Smooth muscle cell of trachea (primary cell): Measurements from ENCODE around the gene UGT1A10. TPM values are rescaled to one million over a fixed set of nuclear protein-coding genes. Genes with fewer than 3 reads are reported as not detected.

ENCODE experiments used
- total RNA-seq: library from RNA; depleted of rRNA; stranded (reverse); fragments of >200 nt; gene quantifications from 2 replicates; pipeline ENCODE4 v1.2.1, GENCODE V29; 2014

UGT1A10 gene
- total RNA-seq, result not detected in 2 replicates

DNA sequence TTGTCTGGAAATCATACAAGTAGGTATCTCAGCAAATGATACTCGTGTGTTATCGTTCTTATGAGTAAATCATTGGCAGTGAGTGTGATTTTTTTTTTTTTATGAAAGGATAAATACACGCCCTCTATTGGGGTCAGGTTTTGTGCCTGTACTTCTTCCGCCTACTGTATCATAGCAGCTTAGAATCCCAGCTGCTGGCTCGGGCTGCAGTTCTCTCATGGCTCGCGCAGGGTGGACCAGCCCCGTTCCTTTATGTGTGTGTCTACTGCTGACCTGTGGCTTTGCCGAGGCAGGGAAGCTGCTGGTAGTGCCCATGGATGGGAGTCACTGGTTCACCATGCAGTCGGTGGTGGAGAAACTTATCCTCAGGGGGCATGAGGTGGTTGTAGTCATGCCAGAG is at the start of gene UGT1A10:
Gene UGT1A10 (plus strand): TSS at position 143 of the 400 bp plus-strand sequence. CDS start 75 bp downstream, at position 218.

DNA sequence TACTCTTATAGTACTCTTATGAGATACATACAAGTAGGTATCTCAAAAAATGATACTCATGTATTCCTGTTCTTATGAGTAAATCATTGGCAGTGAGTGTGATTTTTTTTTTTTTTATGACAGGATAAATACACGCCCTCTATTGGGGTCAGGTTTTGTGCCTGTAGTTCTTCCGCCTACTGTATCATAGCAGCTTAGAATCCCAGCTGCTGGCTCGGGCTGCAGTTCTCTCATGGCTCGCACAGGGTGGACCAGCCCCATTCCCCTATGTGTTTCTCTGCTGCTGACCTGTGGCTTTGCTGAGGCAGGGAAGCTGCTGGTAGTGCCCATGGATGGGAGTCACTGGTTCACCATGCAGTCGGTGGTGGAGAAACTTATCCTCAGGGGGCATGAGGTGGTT is 18.8 kb upstream of the UGT1A10 start, which contains the start of gene UGT1A8:
Gene UGT1A8 (plus strand): TSS at position 158 of the 400 bp plus-strand sequence. CDS start 75 bp downstream, at position 233.

DNA sequence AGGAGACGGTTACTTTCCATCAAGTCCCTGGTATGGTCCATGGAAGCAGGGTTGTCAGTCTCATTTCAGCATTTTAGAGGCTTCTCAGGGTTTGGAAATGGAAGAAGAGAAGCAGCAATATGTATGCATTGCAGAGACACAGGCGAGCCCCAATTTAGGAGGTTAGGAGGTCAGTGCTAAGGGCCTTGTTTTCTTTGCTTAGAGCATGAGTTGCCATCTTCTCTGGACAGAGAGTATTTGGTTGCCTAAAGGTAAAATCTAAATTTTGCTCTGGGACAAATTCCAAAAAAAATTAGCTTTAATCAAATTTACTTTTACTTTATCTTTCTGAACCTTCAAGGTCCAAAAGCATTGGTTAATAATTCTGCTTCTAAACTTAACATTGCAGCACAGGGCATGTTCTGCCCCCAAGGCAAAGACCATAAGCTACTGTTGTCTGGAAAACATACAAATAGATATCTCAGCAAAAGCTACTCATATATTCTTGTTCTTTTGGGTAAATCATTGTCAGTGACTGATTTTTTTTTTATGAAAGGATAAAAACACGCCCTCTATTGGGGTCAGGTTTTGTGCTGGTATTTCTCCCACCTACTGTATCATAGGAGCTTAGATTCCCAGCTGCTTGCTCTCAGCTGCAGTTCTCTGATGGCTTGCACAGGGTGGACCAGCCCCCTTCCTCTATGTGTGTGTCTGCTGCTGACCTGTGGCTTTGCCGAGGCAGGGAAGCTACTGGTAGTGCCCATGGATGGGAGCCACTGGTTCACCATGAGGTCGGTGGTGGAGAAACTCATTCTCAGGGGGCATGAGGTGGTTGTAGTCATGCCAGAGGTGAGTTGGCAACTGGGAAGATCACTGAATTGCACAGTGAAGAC is 35.3 kb downstream of the UGT1A10 start, which contains the start of gene UGT1A9:
Gene UGT1A9 (plus strand): TSS at position 609 of the 872 bp plus-strand sequence. CDS start 37 bp downstream, at position 646.

DNA sequence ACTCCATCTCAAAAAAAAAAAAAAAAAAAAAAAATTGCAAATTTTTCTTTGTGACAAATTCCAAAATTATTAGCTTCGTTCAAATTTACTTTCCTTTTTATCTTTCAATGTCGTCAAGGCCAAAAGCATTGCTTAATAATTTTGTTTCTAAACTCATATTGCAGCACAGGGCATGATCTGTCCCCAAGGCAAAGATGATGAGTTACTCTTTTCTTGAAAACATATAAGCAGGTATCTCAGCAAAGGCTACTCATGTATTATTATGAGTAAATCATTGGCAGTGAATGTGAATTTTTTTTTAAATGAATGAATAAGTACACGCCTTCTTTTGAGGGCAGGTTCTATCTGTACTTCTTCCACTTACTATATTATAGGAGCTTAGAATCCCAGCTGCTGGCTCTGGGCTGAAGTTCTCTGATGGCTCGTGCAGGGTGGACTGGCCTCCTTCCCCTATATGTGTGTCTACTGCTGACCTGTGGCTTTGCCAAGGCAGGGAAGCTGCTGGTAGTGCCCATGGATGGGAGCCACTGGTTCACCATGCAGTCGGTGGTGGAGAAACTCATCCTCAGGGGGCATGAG is 45.4 kb downstream of the UGT1A10 start, which contains the start of gene UGT1A7:
Gene UGT1A7 (plus strand): TSS at position 381 of the 579 bp plus-strand sequence. CDS start 37 bp downstream, at position 418.

DNA sequence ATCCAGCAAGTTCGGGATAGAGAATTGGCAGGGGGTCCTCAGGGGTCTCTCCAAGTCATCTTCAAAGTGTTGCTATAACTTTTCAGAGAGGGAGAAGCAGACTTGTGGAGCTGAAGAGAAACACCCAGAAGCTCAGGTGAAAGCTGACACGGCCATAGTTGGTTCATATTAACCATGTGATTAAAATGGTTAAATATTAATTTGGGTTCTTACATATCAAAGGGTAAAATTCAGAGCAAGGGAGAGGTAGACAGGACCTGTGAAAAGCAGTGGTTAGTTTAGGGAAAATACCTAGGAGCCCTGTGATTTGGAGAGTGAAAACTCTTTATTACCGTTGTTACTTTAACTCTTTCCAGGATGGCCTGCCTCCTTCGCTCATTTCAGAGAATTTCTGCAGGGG is 56.4 kb downstream of the UGT1A10 start, which contains the start of gene UGT1A6:
Gene UGT1A6 (plus strand): TSS at position 243 of the 400 bp plus-strand sequence. CDS start 115 bp downstream, at position 358.

DNA sequence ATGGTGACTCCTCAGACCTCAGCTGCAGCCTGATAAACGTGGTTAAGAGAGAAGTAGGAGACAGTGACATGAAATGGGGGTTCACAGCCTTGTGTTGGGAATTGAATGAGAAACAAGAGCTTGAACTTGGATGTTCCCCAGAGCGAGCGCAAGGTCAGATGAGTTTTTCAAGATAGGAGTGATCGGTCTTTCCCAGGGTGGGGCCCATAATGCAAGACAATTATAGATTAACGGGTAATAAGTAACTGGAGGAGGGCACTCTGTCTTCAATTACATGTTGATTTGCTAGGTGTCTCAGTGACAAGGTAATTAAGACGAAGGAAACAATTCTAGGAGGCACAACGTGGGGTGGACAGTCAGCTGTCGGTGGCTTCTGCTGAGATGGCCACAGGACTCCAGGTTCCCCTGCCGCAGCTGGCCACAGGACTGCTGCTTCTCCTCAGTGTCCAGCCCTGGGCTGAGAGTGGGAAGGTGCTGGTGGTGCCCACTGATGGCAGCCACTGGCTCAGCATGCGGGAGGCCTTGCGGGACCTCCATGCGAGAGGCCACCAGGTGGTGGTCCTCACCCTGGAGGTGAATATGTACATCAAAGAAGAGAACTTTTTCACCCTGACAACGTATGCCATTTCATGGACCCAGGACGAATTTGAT is 76.5 kb downstream of the UGT1A10 start, which contains the start of gene UGT1A5:
Gene UGT1A5 (plus strand): TSS at position 297 of the 651 bp plus-strand sequence. CDS start 85 bp downstream, at position 382.

DNA sequence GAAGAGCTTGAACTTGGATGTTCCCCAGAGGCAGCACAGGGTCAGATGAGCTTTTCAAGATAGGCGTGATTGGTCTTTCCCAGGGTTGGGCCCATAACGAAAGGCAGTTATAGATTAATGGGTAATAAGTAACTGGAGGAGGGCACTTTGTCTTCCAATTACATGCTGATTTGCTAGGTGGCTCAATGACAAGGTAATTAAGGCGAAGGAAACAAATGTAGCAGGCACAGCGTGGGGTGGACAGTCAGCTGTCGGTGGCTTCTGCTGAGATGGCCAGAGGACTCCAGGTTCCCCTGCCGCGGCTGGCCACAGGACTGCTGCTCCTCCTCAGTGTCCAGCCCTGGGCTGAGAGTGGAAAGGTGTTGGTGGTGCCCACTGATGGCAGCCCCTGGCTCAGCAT is 82.3 kb downstream of the UGT1A10 start, which contains the start of gene UGT1A4:
Gene UGT1A4 (plus strand): TSS at position 185 of the 400 bp plus-strand sequence. CDS start 85 bp downstream, at position 270.

DNA sequence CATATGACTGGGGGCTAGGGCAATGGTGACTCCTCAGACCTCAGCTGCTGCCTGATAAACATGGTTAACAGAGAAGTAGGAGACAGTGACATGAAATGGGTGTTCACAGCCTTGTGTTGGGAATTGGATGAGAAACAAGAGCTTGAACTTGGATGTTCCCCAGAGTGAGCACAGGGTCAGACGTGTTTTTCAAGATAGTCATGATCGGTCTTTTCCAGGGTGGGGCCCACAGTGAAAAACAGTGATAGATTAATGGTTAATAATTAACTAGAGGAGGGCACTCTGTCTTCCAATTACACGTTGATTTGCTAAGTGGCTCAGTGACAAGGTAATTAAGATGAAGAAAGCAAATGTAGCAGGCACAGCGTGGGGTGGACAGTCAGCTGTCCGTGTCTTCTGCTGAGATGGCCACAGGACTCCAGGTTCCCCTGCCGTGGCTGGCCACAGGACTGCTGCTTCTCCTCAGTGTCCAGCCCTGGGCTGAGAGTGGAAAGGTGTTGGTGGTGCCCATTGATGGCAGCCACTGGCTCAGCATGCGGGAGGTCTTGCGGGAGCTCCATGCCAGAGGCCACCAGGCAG is 92.6 kb downstream of the UGT1A10 start, which contains the start of gene UGT1A3:
Gene UGT1A3 (plus strand): TSS at position 320 of the 579 bp plus-strand sequence. CDS start 85 bp downstream, at position 405.

DNA sequence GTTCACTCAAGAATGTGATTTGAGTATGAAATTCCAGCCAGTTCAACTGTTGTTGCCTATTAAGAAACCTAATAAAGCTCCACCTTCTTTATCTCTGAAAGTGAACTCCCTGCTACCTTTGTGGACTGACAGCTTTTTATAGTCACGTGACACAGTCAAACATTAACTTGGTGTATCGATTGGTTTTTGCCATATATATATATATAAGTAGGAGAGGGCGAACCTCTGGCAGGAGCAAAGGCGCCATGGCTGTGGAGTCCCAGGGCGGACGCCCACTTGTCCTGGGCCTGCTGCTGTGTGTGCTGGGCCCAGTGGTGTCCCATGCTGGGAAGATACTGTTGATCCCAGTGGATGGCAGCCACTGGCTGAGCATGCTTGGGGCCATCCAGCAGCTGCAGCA is 123.8 kb downstream of the UGT1A10 start, which contains the start of gene UGT1A1:
Gene UGT1A1 (plus strand): TSS at position 228 of the 400 bp plus-strand sequence. CDS start 18 bp downstream, at position 246.

DNA sequence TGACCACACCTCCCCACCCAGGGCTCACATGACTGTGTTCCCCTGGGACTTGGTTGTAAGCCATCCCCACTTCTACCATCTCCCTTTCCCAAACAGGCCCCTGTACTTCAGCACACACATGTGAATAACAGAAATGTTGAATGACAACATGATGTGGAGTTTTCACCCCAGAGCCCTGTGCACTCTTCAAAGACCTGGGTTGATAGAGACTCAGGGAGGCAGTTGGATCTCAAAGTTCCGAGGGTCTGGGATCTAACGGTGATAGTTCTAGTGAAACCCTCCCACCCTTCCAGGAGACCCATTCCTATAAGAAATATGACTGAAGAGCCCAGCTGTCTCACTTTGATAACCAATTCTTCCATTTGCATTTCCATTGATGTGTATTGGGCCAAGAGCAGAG is 141.8 kb downstream of the UGT1A10 start, which contains the start of gene MROH2A:
Gene MROH2A (plus strand): TSS at position 301 of the 400 bp plus-strand sequence. CDS start 1,029 bp downstream, outside the sequence.

Other genes with a start within 250 kb of the UGT1A10 start
- 31.3 and 38.5 TPM in 2 replicates for gene USP40, start 69.7 kb upstream of the UGT1A10 start, total RNA-seq
- gene UGT1A8, start 18.8 kb upstream of the UGT1A10 start, total RNA-seq, result not detected in 2 replicates
- gene UGT1A9, start 35.5 kb downstream of the UGT1A10 start, total RNA-seq, result not detected in 2 replicates
- gene UGT1A7, start 45.5 kb downstream of the UGT1A10 start, total RNA-seq, result not detected in 2 replicates
- gene UGT1A6, start 56.4 kb downstream of the UGT1A10 start, total RNA-seq, result not detected in 2 replicates
- gene UGT1A5, start 76.5 kb downstream of the UGT1A10 start, total RNA-seq, result not detected in 2 replicates
- not detected in 2 replicates for gene UGT1A4, start 82.3 kb downstream of the UGT1A10 start, total RNA-seq
- not detected in 2 replicates for gene UGT1A3, start 92.6 kb downstream of the UGT1A10 start, total RNA-seq
- not detected in 2 replicates for gene UGT1A1, start 123.8 kb downstream of the UGT1A10 start, total RNA-seq
- not detected in 2 replicates for gene MROH2A, start 141.9 kb downstream of the UGT1A10 start, total RNA-seq
- 1.5 and 21.8 TPM in 2 replicates for gene HJURP, start 218.1 kb downstream of the UGT1A10 start, total RNA-seq